NT2/D1 (cell line): ENCODE results near the gene TNFRSF1B.

Experiments
- SUZ12 ChIP-seq: IDR thresholded peaks from 2 replicates; pipeline ENCODE4 v1.6.1; 2011; ENCODE audit not compliant: insufficient read length, insufficient read depth; ENCODE audit errors: extremely low read depth
- YY1 ChIP-seq: IDR thresholded peaks from 2 replicates; pipeline ENCODE4 v1.6.1; 2011; ENCODE audit not compliant: insufficient read length, insufficient read depth

DNA sequence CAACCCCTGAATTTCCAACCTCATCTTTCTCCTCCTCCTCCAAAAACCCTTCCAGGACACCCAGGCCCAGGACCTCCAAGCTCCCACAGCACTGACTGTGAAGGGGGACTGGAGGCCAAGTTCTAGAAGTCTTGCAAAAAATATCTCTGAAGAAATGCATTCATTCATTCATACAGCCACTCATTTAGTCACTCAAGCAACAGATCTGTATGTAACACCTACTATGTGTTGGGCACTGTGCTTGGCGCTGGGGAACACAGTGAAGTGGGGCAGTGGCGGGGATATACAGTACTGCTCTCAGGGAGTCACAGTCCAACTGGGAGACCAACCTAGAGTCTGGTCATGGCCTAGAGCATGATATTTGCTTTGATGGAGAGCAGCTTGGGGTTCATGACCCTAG lies 15.3 kb upstream of the TNFRSF1B start:
- TF ChIP-seq SUZ12 (no peak), YY1 (no peak)
